GM12891 (cell line): ENCODE measurements around the gene RPL31.

Experiments
- PAX5 ChIP-seq: IDR thresholded peaks from 2 replicates; pipeline ENCODE4 v1.6.1; 2011; ENCODE audit warnings: low read length, moderate library complexity, mild to moderate bottlenecking; ENCODE audit not compliant: insufficient read depth, severe bottlenecking
- POLR2A ChIP-seq: IDR thresholded peaks from 2 replicates; pipeline ENCODE4 v1.6.1; 2011; ENCODE audit warnings: low read depth, low read length, control low read depth
- POLR2AphosphoS5 ChIP-seq: IDR thresholded peaks from 2 replicates; pipeline ENCODE4 v1.6.1; 2011; ENCODE audit warnings: low read depth, low read length, control low read depth
- POU2F2 ChIP-seq: IDR thresholded peaks from 2 replicates; pipeline ENCODE4 v1.6.1; 2011; ENCODE audit warnings: low read depth, mild to moderate bottlenecking, control low read depth, low read length, moderate library complexity
- TAF1 ChIP-seq: IDR thresholded peaks from 2 replicates; pipeline ENCODE4 v1.6.1; 2011; ENCODE audit warnings: low read depth, low read length, control low read depth

DNA sequence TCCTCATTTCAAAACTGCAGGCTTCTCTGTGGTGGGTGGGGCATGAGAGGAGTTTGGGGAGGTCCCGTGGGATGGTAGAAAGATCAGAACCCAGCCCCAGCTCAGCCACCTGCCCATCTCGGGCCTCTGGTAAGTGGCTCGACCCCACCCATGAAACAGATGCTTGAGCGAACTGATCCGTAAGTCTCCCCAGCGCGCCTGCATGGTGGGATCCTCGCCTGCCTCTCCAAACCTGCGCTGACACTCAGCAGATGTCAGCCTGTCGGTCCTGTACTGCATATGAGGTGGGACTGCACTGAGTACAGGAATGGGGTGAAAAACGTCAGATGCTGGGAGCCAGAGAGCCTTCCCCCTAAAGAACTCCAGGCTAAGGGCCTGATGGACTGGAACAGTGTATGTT is 15.9 kb upstream of the RPL31 start:
- TF ChIP-seq TAF1 (no peak), POU2F2 (no peak), POLR2AphosphoS5 (no peak), POLR2A (no peak), PAX5 (no peak)
